Eye (tissue), 1 donor: Measurements from ENCODE around the gene RAB40B.

ENCODE experiments used
- DNase-seq: peaks from one replicate; pipeline ENCODE4 v3.0.0-alpha.2; 2015

The RAB40B gene

GRCh38 chr17:82613283-82614094 lies 85.0 kb downstream of the RAB40B start:
- no peak for DNase-seq

GRCh38 chr17:82611140-82612058 lies 87.1 kb downstream of the RAB40B start:
- peak; percentile 75 for DNase-seq

- no peak for DNase-seq
These were observed 88.8 kb downstream of the RAB40B start for GRCh38 chr17:82609655-82610054.

- no peak for DNase-seq
These were observed 89.7 kb downstream of the RAB40B start for GRCh38 chr17:82608816-82609215.

- no peak for DNase-seq
These were observed 92.4 kb downstream of the RAB40B start for GRCh38 chr17:82605939-82606600.
